GM12892 (cell line): ENCODE measurements around the gene CNOT11.

ENCODE experiments used
- POLR2A ChIP-seq: IDR thresholded peaks from 2 replicates; pipeline ENCODE4 v1.6.1; 2011; ENCODE audit warnings: low read depth, low read length, control low read depth
- POLR2AphosphoS5 ChIP-seq: IDR thresholded peaks from 2 replicates; pipeline ENCODE4 v1.6.1; 2011; ENCODE audit warnings: low read depth, low read length, control low read depth

- no peak for TF ChIP-seq POLR2A
- no peak for TF ChIP-seq POLR2AphosphoS5
Observed at GRCh38 chr2:101219246-101219645, 33.4 kb upstream of the CNOT11 start.
